Inferior parietal cortex (tissue), 1 donor: ENCODE data around the gene PRC1.
A peak's percentile ranks its signal among the peaks of the same experiment; 100 is the strongest.
"Not testable (repeated sequence)": the region's sequence is repeated elsewhere in the genome, so short reads cannot be mapped to it uniquely, and the experiment has no call there.

Source experiments
- DNase-seq: peaks from one replicate; pipeline ENCODE4 v3.0.0-alpha.2; 2016; ENCODE audit errors: extremely low spot score

PRC1 gene

GRCh38 chr15:90934256-90934948, 59.9 kb downstream of the PRC1 start:
- DNase-seq, result peak; percentile 86

GRCh38 chr15:90933301-90933700, 61.0 kb downstream of the PRC1 start:
- no peak for DNase-seq

- no peak for DNase-seq
Measured at GRCh38 chr15:90932660-90932991, 61.7 kb downstream of the PRC1 start.

- peak; percentile 88 for DNase-seq
Measured at GRCh38 chr15:90931828-90932659, 62.3 kb downstream of the PRC1 start, which contains the start of gene HDDC3. Gene HDDC3 (minus strand): TSS chr15:90932549. CDS start chr15:90932540, 9 bp downstream.

- DNase-seq, result no peak
Measured at GRCh38 chr15:90931575-90931827, 62.8 kb downstream of the PRC1 start.

GRCh38 chr15:90930861-90931574, 63.3 kb downstream of the PRC1 start:
- no peak for DNase-seq

- DNase-seq, result peak; percentile 45
Measured at GRCh38 chr15:90929246-90930019, 64.9 kb downstream of the PRC1 start.

GRCh38 chr15:90928106-90928505, 66.2 kb downstream of the PRC1 start:
- not testable (repeated sequence) for DNase-seq

- not testable (repeated sequence) for DNase-seq
Measured at GRCh38 chr15:90926766-90927165, 67.6 kb downstream of the PRC1 start.

- DNase-seq, result no peak
Measured at GRCh38 chr15:90924375-90924774, 70.0 kb downstream of the PRC1 start.

- DNase-seq, result not testable (repeated sequence)
Measured at GRCh38 chr15:90922712-90923322, 71.5 kb downstream of the PRC1 start.

- no peak for DNase-seq
Measured at GRCh38 chr15:90921887-90922286, 72.4 kb downstream of the PRC1 start.

- no peak for DNase-seq
Measured at GRCh38 chr15:90918835-90919234, 75.5 kb downstream of the PRC1 start.

- DNase-seq, result no peak
Measured at GRCh38 chr15:90918034-90918788, 76.1 kb downstream of the PRC1 start.

- DNase-seq, result no peak
Measured at GRCh38 chr15:90917569-90917968, 76.8 kb downstream of the PRC1 start.

GRCh38 chr15:90916461-90916860, 77.9 kb downstream of the PRC1 start:
- DNase-seq, result no peak
